Uterus (tissue), 2 donors: ENCODE measurements around the gene CAMK2D.

Experiments used
- POLR2A ChIP-seq, 2 donors: fragments of 450-650 bp; IDR thresholded peaks; one replicate each; pipeline ENCODE4 v1.6.1; 2016; ENCODE audit warnings: antibody characterized with exemption in 2 of 2, mild to moderate bottlenecking in 1 of 2, moderate library complexity in 1 of 2
- TF ChIP-seq, protein P1 (sequence below), 4 experiments: fragments of 200-600 bp in 2 of 4; fragments of 450-650 bp in 2 of 4; sonication (generic) in 2 of 4; IDR thresholded peaks; one replicate each; pipeline ENCODE4 v1.5.1; 2016 to 2019; ENCODE audit warnings: antibody characterized with exemption in 4 of 4, mild to moderate bottlenecking in 2 of 4, moderate library complexity in 1 of 4

DNA sequence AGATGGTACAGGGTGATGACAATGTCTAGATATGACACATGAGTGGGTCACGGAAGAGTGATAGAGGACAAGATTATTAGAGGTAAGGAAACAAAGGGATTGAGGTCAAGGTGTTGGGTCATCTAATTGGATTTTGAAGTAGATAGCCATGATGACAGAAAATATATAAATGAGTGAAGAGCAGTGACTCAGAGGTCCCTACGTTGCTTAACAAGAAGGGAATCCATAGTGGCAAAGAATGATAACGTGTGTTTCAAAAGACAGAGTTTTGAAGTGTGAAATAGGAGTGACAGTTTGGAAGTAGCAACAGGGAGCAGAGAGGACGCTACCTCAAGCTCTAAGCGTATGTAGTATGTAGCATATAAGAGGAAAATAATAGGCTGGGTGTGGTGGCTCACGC is 22.2 kb upstream of the CAMK2D start:
- TF ChIP-seq, protein P1, sequence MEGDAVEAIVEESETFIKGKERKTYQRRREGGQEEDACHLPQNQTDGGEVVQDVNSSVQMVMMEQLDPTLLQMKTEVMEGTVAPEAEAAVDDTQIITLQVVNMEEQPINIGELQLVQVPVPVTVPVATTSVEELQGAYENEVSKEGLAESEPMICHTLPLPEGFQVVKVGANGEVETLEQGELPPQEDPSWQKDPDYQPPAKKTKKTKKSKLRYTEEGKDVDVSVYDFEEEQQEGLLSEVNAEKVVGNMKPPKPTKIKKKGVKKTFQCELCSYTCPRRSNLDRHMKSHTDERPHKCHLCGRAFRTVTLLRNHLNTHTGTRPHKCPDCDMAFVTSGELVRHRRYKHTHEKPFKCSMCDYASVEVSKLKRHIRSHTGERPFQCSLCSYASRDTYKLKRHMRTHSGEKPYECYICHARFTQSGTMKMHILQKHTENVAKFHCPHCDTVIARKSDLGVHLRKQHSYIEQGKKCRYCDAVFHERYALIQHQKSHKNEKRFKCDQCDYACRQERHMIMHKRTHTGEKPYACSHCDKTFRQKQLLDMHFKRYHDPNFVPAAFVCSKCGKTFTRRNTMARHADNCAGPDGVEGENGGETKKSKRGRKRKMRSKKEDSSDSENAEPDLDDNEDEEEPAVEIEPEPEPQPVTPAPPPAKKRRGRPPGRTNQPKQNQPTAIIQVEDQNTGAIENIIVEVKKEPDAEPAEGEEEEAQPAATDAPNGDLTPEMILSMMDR (IDR thresholded peaks at IDR 0.05) = no peak
- no peak for TF ChIP-seq POLR2A (IDR thresholded peaks at IDR 0.05)
